Stimulated activated CD4-positive, alpha-beta T cell treated with anti-CD3 and anti-CD28 coated beads, Interleukin-1b, Interleukin-23, amount 100 ng/mL, for 24 hours (primary cell): ENCODE results near the gene ACTRT2.

Source experiments
- DNase-seq, 4 experiments: peaks; one replicate each; pipeline ENCODE4 v3.0.0-alpha.2; 2020; ENCODE audit warnings: low read depth in 4 of 4, low spot score in 1 of 4

The ACTRT2 gene

DNA sequence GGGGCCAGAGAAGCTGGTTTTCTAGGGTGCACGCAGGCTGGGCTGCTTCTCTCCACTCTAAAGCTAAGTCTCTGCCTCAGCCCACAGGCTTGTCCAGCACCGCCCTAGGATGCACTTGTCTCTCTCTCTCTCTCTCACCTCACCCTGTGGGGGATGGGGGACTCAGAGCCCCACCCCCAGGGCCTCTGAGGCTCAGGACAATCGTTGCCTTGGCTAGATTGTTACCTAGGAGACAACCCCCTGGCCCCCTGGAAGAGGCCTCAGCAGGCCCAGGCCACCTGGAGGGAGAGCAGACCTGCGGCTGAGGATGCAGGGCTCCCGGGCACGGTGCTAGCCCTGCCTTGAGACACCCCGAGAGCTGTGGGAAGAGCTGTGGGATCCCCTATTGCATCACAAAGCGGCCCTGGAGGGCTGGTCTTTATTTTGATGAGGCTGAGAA is at the start of gene ACTRT2:
Gene ACTRT2, plus strand, starts transcription at position 235 of the 439 bp plus-strand sequence. CDS start 220 bp downstream, outside the sequence.
- no peak for DNase-seq

DNA sequence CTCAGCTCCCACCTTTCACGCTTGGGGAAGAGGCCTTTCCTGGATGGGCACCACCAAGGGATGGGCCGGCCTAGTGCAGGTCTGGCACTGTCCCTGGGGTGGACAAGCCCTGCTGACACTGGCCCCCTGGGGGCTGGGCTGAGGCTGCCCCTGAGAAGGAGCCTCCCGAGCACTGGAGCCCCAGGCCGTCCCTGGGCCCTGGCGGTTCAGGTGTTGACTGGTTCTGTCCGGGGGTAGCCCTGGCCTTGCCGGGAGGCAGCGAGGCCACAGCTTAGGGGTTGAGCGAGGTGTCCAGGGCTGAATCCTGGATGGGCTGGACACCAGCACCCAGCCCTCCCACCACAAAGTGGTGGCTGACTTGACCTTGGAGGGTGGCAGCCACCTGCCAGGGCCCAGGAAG is 49.7 kb upstream of the ACTRT2 start:
- DNase-seq = no peak

DNA sequence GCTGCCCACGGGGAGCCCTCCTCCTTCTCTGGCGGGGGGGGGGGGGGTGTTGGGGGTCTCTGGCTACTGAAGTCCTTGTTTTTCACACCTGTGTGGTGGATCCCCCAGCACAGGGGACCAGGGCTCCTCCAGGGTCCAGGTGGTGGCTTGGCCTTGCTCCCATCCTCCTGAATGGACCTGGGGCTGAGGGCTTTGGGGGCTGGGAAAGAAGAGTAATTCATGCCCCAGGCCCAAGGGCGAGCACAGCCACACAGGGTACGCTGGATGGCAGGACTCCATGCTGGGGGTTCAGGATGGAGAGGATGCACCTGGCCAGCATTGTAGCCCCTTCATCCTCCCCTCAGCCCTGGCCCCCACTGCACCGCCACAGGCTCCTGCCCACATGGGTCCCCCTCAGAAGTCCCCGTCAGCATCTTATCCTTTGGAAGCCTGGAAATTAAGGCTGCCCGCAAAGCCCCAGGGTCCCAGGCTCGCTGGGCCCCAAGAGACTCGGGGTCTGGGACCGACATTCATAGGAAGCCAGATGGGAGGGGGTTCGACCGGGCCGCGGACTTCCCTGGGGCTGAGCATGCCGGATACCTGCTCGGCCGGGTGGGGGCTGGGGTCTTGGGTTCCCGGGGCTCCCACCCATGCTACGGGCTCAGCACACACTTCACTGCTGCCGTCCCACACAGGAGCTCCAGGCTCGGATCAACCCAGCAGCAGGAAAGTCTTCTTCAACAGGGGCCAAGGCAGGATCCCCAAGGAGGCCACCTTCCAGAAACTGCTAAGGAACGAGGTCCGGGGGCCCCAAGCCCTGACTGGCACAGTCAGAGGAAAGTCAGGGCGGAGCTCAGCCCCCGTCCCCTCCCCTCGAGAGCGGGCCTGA is 49.0 kb upstream of the ACTRT2 start:
- no peak for DNase-seq

DNA sequence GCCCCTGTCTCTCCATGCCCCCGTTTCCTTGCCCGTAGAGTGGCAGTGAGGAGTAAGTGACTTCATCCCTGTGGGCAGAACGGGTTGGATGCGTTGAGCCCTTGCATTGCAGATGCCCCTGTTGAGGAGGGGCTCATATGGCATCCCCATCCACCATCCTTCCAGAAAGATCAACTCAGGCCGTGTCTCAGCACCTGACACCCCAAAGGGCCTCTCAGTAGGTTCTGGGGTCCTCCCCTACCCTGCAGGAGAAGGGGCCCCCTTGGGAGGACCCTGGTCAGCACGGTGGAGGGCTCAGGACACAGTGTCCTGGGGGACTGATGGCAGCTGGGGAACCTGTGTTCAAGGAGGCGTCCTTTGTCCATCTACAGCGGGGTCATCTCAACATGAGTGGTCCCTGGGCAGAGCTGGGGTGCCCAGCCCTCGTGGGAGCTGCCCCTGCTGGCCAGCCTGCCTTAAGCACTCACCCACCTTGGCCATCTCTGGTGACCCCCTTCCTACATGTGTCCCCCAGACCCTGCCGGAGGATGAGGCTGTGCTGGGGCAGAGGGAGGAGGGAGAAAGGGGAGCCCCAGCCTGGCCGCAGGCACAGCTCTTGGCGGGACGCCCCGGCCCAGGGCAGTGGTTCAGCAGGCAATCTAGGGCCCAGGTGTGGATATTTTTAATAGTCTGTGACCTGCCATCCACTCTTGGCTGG is 48.2 kb upstream of the ACTRT2 start:
- DNase-seq = no peak

DNA sequence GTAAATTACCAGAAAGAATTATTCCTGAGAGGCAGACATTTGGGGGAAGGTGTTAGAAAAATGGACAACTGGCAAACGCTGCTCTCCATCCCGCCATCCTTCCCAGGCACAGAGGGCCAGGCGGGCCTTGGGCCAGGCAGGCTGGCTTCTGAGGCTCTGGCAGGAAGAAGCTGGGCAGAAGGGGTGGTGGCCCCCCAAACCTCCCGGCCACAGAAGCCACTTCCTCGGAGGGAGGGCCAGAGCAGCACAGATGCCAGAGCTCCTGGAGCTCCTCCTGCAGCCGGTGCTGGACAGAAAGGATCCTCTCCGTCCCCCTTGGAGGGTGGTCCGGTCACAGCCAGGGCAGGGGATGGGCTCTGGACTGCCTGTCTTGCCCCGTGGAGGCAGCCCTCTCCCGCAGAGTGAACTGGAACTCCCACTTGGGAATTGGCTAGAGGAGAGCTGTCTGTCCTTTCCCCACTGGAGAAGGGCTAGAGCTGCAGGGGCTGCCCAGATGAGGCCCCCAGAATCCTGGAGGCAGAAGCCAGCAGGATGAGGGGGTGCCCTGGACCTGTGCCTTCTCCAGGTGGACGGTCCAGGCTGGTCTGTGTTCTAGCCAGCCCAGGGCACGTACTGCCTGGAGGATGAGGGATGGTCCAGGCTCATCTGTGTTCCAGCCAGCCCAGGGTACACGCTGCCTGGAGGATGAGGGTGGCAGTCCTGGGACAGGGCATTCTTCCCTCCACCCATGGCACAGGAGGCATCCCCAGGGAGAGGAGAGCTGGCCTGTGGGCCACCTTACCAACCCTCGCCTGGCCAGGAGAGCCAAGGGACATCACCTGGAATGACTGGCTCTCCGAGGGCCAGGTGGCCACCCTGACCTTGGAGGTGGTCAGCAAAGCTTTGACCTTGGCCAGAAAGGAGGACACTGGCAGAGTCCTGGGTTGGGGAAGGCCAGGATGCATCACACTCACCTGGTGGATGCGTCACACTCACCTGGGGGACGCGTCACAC is 47.4 kb upstream of the ACTRT2 start:
- no peak for DNase-seq

DNA sequence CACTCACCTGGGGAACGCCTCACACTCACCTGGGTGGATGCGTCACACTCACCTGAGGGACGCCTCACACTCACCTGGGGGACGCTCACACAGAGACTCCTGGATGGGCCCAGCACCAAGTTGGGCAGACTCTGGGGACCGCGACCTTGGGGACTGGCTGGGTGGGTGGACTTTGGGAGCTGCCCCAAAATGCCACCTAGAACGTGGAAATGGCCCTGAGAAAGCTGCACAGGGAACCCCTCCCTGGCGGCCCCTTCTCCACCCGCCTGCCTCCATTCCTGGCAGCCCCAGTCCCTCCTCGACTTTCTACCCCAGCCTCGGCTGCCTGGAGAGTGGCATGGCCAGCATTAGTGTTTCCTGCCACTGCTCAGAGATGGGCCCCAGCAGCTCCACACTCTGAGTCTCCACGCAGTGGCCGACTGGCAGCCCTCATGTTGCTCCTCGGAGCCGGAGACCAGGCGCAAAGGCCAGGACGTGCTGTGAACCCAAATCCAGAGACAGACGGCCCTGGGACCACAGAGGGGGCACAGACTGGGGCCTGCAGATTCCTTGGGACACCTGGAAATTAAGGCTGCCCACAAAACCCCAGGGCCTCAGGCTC is 46.5 kb upstream of the ACTRT2 start:
- DNase-seq = no peak

DNA sequence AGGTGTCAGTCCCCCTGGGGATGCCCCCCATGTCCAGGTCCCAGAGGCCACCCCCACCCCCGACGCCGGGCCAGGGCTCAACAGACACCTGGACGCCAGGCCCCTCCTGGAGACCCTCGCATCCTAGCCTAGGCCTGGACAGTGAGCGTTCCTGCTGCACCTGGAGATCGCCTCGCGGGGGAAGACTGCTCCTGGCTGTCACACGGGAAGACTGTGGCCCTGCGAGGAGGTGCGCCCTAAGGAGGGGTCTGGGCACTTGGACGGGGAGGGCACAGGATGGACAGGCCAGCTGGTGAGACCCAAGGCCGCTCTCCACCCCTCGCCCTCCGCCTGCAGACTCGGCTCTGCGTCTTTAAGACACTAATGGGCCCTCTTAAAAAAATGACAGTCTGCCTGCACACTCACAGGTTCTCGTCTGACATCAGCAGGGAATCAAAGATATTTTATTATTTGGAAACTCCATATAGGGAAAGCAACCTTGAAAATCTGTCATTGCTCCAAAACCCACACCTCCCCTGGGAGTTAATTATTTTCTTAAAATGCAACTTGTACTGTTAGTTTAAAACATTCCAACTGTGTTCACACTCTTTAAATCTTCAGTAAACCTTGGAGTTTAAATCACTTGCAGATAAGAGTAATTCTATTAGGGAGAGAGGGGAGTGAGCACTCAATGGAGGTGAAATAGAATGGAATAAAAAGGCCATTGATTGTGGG is 45.6 kb upstream of the ACTRT2 start:
- no peak for DNase-seq

DNA sequence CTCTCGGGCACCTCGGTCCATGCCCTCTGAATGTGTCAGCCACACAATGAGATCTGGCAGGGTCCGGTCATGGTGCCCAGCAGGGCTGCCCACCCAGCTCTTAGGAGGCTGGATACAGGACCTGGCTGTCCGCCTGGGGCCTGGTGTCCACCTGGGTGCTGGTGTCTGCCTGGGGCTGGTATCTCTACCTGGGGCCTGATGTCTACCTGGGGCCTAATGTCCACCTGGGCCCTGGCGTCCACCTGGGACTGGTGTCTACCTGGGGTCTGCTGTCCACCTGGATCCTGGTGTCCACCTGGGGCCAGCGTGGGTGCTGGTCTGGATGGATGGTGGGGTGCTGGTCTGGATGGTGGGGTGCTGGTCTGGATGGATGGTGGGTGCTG is 45.1 kb upstream of the ACTRT2 start:
- DNase-seq = no peak

DNA sequence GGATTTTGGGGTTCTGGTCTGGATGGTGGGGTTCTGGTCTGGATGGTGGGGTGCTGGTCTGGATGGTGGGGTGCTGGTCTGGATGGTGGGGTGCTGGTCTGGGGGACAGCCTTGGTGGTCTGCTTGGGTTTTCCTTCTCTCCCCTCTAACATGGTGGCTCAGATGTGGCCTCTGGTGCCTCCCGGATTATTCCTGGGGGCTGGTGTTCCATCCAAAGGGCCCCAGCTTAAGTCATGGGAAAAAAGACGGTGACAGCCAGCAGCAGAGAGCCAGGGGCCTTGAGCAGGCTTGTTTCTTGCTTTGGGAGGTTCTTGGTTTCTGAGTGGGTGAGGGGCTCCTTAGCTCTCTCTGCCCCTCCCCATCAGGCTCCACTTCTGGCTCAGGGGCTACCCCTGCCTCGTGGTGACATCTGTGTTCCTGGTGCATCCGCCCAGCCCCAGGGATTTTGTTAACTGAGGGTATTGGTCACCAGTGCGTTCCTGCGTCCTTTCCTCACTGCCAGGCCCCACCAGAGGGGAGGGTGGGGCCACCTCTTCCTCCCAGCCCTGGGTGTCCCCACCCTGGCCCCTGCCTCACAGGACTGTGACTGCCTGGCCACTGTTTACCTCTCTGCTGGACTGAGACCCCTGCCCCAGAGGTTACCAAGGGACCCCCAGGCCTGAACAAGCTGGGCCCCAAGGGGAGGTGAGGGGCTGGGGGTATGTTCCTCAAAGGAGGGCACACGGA is 43.2 kb upstream of the ACTRT2 start:
- no peak for DNase-seq

DNA sequence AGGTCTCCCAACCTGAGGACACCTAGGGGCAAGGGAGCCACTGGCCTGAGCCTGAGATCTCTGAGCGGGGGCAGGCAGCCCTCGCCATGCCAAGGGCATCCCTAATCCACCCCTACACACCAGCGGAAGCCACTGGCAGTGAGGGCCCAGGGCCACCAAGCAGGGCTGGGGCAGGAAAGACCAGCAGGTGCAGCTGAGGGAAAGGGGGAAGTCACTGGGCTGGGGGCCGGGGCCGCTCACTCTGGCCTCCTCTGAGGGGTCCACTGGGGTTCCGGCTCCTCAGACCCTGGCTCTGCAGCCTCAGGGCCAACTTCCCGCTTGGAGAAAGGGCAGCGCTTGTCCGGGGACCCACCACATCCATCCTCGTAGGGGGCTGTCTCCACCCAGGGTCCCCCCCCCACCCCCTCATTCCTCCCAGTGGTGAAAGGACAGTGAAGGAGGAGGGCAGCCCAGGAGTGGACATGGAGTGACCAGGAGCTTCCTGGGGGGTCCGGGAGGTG is 42.5 kb upstream of the ACTRT2 start:
- DNase-seq = no peak

DNA sequence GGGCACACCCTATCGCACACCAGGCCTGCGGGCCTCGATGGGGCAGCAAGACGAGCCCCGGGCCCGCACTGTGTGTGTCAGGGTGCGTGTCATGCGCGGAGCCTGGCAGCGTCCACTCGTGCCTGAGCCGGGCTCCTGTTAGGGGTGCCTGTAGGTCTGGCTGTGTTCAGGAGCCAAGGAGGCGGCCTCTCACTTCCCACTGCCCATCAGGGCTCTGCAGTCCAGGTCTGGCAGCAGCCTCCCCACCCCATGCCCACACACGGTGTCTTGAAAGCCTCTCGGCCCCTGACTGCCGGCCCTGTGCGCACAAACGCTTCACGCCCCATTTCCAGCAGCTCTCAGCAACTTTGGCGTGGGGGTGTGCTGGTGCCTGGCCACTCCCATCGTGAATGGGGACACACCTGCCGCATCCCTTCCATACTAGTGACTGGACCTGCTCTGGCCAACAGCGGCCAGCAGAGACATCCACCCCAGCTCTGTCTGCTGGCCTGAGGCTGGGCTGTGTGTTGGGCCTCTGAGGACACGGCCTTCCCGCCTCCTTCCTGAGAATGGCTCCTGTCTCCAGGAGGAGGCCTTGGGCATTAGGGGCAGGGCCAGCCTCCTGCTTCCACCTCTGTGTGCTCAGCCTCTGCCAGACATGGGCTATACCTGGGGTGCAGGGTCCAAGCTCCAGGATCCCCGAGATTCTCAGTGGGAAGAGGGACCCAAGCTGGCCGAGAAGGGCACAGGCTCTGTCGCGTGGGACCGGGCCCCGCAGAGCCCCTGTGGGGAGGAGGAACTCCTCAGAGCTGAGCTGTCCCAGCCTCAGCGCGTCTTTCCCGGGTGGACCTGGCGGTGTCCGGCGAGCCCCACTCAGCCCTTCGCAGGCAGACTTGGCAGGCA is 41.8 kb upstream of the ACTRT2 start:
- no peak for DNase-seq

DNA sequence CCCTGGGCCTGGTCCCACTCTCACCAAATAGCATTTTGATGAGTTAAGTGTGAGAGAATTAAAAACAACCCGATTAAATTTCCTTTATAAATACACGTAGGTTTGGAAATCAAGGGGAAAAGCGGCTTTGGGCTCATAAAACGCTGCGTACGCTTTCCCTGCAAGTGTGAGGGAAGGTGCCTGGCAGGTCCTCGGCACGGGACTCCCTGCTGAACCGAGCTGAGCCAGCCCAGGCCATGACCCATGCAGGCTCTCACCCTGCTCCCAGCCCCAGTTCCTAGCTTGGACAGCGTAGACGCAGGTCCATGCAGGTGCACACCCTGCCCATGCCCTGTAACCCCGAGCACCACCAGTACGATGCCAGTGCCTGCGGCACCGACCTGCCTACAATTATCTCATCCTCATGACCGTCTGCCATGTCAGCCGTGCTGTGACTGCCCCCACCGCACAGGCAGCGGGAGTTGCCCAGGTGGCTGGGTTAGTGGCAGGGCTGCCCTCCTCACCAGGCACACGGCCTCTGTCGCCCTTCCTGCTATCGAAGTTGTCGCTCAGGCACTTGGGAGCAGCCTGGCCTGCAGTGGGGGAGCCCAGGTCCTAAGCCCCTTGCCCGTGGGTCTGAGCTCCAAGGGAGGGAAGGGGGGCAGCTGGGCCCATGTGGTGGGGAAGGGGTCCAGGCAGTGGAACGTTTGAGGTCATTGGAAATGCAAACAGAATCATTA is 41.0 kb upstream of the ACTRT2 start:
- no peak for DNase-seq

DNA sequence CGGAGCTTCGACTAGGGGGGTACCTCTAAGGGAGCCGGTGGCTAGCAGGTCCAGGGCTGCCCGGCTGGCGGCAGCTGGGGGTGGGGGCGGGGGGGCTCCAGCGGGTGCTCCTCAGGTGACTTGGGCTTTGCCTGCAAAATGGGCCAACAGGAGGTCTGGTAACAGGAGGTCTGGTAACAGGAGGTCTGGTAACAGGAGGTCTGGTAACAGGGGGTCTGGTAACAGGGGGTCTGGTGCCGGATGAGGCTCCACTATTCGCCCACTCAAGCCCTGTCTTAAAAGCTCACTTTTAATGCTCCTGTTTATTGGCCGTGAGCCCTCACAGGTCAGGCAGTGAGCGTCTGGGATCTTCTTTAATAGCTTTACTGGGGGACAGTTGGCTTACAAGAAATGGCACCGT is 40.4 kb upstream of the ACTRT2 start:
- no peak for DNase-seq

DNA sequence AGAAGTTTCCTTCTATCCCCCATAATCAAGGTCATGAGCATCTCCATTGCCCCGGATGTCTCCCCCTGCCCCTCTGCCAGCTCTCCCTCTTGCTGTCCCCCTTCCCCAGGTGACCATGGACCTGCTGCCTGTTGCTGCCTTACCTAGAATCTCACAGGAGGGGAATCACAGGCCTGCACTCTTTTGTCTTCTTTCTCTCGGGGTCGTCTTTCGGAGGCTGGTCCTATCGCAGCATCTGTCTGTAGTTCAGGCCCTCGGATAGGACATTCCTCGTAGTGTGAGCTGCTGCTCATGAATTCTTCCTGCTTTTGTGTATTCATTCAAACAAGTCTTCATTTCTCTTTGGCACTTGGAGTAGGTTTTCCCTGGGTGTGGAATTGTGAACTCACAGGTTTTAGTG is 39.9 kb upstream of the ACTRT2 start:
- DNase-seq = no peak

DNA sequence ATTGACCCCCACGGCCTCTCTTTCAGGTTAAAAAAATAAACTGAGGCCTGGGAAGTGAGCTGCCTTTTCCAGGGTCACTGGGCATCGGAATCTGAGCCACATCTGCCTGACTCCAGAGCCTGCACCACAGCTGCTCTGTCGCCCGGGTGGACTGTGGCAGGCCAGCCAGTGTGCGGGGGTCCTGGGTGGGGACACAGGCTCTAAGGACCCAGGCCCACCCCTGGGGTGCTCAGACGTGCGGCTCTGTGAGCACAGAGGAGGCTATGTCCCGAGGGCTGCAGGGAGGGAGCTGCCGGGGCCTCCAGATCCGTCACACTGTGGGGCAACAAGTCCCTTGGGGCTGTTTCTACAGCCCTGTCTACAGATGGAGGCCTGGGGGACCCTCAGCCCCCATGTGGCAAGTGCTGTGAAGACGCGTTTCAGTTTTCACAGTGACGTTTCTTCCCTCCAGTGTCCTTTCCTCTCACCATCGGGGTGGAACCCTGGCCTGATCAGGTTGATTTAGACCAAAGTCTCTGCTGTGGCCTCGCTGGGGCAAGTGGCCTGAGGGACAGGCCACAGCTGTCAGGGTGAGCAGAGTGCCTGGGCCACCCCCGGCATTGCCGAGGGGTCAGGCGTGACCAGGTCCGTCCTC is 39.2 kb upstream of the ACTRT2 start:
- no peak for DNase-seq

DNA sequence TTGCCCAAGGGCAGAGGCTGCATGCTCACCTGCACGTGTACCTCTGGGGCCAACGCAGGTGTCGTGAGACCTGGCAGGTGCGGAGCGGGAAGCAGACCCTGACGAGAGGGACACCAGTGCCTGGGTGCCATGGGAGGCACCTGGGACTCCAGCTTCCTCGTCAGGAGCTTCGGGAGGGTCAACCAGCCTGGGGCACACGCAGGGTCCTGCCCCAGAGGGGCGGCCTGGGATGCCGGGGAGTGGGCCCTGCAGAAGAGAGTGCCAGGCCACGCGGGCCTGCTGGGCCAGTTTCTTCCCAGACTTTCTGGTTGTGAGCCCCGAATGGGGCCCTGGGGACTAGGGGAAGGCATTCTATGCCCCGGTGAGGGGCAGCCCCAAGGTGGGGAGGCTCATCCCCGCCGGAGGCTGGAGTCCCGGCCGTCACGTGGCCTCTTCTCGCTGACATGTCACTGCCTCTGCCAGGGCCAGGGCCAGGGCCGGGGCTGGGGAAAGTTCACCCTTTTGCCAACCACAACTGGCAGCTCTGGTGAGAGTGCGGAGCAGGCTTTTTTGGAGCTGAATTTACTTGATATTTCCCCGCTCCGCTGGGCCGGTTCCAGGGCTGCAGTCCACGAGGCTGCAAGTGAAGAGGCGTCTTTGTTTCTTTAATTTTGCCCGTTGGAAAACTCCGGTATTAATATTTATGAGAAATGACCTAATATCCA is 38.5 kb upstream of the ACTRT2 start:
- DNase-seq = no peak

DNA sequence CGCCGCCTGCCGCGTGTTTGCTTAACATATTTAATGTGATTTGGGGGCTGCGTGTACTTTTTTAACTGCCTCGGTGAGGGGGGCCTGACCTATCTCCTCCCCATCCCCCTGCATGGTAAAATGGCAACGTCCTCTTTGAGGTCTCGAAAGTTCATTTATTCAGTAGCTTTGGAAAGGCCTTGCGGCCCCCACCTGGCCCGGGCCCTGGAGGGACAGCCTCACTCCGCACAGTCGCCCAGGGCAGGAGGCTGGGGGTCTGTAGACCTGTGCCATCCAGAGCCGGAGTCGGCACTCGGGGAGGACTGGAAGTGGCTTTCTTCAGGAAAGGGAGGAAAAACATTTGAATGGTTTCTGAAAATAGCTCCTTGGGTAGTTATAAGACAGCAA is 38.0 kb upstream of the ACTRT2 start:
- DNase-seq = no peak
